Activated naive CD4-positive, alpha-beta T cell (primary cell): ENCODE data around the gene SEMA6A.
"Not testable (repeated sequence)": the region's sequence is repeated elsewhere in the genome, so short reads cannot be mapped to it uniquely, and the experiment has no call there.

Experiments used
- DNase-seq, 4 experiments: peaks; one replicate each; lab custom pipeline; 2025; lab: John Stamatoyannopoulos, UW

Gene SEMA6A

DNA sequence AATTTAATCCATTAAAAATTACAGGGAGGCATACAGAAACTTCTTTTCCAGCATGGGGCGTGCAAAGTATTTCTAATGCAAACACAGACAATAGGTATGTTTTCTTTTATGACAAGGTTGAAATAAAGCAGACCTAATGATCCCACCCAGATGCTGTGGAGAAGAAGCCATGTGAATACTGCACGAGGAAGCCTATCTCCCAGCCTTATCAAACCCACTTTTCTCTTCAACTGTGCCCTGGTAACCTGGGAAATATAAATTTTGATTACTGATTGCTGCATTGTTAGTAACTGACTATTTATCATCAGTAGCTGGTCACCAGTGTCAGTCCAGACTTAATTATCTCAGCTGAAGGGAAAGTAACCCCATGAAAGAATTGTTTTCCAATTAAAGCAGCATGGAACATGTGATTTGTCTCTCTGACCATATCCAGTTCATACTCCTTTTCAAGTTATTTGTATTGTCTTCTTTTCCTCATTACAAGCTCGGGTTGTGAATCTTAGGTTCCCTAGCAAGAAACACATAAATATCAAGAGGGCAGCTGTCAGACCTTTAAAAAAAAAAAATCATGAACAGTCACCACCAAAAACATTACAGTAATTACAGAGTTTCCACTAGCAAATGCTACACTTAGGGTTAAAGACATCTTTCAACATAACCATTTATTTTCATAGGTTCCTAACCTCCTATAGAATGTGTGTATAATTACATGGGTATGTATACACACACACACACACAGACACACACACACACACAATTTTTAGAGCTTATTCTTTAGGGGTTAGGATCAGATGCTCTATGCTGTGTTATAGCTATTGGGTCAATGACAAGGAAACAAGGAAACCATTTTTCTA lies 50.3 kb downstream of the SEMA6A start:
- no peak for DNase-seq

DNA sequence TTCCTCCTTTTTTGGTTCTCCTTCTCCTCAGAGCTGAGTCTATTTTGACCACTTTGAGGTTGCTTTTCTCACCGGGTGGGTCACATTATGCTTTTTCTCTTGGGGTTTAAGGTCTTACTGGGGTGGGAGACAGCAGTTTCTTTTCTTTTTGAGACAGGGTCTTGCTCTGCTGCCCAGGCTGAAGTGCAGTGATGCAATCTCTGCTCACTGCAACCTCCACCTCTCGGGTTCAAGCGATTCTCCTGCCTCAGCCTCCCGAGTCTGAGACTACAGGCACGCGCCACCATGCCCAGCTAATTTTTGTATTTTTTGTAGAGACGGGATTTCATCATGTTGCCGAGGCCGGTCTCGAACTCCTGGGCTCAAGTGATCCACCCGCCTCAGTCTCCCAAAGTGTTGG lies 51.4 kb downstream of the SEMA6A start:
- DNase-seq: not testable (repeated sequence)

DNA sequence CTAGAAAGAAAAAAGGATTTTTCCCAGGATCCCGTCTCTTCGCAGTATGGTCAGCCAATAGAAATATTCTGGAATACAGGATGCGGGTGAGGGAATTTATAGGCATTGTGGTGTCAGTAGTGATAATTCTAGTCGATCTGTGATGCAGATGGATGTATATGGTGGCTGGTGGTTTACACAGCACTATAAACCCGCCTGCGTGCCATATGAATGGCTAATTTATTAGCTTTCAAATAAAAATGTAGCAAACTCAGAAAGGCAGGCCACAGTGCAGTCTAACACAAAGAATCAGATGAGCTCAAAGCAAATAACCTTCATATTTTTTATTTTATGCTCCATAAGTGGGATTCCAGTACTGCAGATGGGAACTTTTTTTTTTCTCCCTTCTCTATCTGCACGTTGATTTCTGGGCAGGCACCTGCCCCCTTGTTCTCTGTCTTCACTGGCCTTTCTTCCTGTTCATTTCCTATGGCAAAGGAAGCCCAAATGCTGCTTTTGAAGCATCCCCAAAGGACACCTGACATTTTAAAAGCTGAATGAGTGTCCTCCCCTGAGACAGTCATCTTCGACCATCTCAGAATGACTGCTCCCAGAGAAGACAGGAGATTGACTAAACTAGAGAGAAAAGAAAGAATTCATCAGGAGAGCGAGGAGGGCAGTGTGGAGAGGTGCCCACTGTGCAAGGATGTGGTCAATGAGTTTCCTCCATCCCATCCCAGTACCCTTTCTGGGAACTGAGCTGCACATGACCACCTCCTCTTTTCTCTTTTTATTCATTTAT lies 52.1 kb downstream of the SEMA6A start:
- no peak for DNase-seq

DNA sequence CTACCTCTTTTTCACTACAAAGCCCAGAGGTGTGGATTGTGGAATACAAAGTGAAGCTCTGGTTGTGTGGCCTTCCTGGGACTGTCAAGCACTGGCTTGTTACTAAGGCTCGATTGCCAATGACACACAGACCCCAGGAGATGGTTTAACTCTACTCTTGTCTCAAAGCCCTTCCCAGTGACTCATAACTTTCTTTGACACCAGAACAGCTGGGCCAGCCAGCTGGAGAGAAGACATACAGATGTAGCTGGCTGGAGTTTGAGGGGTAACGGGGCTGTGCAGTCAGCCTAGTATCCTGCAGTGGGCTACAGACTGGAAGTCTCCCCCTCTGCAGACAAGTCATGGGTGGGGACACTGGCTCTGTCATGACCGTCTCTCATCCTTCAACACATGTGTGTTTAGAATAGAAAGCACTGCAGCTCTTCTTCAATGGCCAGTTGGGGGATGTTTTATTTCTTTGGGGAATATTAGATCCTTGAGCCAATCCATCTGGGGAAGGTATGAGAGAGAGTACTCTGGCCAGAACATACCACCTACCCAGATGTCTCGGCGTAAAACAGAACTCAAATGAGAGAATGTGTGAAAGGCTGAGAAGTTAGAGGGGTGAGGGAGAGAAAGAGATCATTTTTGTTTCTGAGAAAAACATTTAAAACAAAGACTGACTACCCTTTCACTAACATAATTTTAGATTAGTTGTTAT lies 53.3 kb downstream of the SEMA6A start:
- DNase-seq: no peak

DNA sequence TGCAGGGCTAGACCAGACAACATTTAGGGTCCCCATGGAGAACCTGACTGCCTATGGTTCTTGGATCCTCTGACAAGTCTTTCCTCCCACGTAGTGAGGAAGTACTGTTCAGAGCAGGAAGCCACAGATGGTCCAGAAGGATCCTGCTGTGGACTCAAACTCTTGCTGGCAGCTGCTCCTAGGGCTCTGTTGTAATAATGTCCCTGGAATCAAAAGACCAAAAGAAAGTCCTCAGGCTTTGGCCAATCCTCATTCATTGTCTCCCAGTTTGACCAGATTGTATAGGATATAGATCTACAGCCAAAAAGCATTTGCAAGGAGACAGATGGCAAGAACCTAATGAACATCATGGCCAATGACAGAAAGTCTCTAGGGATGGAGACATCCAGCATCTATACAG lies 53.9 kb downstream of the SEMA6A start:
- DNase-seq: no peak

DNA sequence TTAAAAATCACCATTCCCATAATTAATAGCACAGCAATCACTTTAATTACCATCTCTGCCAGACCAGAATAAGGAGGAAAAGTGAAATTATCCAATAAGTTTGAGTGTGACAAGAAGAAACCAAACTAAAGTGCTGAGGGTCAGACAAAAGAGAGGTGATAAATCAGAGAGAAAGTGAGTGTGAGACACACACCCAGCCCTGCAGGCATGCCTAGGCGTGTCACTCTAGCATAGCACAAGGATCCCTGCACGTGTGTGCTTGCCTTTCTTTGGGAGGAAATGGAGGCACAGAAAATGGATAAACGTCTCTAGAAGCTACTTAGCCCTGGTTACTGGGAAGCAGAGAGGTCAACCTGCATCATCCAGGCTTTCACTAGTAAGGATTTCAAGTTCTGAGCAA lies 56.2 kb downstream of the SEMA6A start:
- no peak for DNase-seq

DNA sequence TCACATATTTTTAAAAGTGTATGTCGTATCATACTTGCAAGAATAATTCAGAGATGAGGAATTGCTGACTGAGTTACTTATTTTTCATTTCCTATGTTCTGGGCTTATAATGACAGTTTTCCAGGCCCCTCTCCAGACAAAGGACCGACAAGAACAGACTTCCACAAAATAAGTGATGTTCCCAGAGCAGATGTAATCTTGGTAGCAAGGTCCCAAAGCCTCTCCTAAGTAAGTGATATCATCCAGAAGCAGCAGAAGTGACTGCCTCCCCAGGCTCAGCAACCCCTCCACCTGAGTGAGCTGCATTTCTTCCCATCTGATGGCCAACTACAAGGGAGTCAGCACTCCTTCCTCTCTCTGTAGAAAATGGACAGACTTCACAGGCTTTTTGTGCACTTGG lies 57.1 kb downstream of the SEMA6A start:
- DNase-seq: no peak

DNA sequence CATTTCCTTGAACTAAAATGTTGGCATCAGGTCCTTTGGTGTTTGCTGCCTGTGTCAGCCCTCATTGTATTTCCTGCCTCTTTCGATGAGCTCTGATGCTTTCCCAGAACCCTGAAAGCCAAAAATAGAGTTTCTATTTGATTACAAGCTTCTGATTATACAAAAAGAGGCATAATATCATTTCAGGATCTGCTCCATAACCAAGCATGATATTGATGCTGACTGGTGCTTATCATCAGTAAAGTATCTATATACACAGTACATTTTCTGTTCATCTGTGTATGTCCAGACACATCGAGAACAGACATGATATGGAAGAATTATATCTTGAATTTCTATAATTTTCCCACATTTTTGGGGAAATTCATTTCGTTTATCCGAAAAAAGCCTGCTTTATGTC lies 58.6 kb downstream of the SEMA6A start:
- no peak for DNase-seq

DNA sequence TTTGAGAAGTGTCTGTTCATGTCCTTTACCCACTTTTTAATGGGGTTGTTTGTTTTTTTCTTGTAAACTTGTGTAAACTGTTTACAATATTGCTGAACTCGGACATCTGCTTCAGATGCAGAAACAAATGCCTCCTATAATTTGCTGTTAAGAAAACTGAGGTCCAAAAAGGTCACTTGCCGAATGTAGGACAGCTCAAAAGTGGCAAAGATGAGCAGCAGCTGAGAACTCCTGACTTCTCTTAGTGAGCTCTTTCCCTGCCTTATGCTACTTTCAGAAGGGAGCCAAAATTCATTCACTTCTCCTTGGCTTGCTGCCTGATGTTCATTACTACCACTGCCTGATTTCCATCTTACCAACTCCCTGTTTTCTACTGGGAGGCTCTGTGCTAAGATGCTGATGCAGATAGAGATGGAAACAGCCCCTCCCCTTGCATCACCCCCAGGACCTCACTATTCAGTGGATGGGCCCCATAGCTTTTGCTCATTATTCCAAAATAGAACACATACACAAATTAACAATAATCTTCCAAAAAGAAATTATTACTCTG lies 60.1 kb downstream of the SEMA6A start:
- no peak for DNase-seq

DNA sequence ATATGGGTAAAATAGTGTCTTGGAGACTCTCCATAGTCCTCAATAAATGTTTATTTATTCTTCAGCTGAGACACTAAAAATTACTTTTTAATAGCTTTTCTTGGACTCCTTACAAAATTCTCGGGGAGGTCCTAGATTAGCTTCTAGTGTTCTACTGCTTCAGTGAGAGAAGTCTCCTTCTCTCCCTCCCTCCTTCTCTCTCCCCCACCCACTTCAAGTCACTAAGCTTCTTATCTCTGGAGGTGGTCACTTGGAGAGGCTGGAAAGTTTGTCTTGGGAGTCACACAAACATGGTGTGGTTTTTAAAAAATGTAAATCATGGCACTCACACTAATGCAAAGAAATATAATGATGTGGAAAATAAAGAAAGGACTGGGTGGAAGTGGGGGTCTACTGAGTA lies 64.1 kb downstream of the SEMA6A start:
- no peak for DNase-seq

DNA sequence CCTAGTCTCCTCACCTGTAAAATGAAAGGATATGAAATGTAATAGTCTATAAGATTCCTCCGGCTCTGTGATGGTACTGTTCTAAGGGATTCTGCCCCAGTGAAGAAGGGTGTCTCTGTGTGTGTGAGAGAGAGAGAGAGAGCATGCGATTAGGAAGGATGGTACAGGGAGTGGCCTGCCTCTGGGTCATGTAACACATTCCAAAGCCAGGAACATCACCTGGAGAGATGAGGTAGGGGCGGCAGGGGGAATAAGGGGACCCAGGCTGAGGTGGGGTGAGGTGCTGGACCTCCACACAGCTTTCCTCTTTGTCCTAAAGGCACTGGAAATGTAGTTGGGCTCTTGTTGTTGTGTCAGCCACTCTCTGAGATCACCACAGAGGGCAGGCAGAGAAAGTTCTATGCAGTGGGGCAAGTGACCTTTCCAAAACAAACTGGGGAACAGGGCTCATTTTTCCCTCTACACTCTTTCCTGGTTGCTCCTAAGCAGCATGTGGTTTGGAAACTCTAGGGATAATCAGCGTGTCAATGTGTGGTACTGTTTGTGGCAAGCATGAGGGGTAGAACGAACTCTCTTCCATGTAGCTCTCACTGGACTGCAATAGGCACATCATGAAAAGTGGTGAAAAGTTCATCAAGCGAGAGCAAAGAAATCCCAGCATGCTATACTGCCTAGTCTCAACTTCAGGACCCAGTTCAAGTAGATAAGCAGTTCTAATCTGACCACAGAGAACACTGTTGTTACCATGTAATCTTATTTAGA lies 65.0 kb downstream of the SEMA6A start:
- no peak for DNase-seq

DNA sequence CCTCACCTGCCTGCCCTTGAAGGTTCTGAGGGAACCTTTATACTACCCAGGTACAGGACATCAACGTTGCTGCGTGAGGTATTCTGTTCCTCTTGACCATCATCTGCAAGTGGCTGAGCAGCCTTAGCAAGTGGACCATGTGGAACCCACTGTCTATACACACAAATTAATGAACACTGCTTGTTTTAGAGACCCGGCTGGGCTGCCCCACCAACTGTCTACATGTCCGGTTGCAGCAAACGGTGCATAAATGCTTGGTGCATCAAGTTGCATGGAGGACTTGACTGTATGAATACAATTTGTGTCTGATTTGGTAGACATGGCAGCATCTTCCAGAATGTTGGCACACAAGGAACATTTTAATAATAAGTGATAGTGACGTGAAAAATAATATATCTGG lies 65.8 kb downstream of the SEMA6A start:
- DNase-seq: no peak

DNA sequence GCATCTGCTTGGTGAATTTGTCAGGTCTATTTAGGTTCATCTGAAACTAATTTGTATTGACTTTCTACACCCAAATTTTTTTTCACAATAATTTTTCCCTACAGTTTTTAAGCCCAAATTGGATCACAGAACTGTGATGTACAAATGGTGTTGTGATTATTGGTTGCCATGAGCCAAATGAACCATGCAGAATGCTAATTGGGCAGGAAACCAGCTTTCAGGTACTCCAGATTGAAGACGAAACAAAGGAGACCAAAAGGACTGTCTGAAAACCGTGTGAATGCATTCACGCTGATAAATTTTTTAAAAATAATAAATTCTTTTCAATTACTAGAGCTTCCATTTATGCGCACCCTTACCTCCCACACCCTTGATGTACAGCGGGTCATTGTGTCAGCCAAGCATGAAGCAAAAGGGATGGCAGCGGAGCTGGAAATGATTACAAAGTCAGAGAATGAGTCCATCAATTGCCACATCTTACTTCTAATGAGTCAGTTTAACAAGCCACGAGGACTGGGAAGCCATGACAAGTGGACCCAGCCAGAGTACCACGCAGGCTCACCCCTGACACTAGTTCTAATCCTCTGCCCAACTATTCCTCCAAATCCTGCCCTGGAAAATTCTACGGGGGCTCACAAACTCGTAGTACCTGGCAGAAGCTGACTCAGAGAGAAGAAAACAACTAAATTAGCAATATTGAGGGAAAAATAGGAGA lies 66.5 kb downstream of the SEMA6A start:
- no peak for DNase-seq

DNA sequence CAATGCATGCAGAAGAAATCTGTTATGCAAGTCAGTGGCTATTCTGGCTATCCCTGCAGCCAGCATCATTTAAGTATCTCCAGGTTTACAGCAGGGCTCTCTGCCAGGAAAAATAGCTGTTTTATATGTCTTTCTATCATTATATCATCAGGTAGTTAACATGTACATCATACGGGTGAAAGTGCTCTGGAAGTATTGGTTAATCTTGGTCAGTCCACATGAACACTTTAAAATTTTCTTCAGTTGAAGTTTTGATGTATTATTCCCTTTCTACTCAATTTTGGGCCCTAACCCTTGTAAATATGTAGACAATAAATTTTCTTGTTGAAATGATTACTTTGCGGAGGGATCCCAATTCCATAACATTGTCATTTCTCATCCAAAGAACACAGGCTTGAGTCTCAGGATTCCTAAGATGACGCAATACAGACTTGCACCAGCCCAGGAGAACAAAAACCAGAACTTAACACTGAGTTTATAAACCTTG lies 67.5 kb downstream of the SEMA6A start:
- no peak for DNase-seq

DNA sequence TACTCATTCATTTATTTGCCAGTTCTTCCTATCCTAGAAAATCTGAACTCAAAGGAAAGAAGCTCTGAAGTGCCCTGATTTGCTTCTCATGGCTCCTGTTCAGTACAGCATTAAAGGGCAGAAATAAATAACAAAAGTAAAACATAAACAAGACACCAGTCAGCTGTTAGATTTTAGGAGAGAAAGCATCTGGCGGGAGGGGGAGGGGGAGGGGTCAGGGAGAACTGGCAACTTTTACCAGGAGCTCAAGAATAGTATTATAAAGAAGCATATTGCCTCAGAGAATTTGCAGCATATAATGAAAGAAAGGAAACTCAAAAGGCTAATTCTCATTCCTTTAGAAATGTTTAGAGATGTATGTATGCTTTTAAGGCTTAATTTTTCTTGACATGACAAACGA lies 68.1 kb downstream of the SEMA6A start:
- no peak for DNase-seq

DNA sequence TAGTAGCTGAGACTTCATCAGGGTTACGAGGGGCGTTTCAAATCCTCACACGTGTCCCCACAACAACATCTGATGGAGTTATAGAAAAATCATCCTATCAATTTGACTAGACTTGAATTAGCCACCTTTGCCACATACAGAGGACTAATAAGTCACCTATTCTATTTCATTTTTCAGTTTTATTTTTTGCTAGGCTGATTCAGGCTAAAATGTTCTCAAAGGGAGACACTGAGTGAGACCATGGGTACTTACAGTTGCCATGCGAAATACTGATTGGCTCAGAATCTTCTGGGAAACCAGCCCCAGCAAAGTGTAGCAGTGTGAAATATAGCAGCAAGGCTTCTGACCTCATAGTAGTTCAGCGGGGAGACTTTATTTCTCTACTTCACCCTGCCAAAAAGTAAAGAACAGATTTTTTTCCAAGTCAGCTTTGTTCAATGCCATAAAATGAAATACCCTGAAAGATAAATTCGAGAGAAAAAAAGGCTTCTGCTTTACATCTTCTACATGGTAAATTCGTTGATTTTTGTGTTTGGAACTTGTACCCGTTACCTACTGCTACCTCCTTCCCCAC lies 69.9 kb downstream of the SEMA6A start:
- DNase-seq: no peak

DNA sequence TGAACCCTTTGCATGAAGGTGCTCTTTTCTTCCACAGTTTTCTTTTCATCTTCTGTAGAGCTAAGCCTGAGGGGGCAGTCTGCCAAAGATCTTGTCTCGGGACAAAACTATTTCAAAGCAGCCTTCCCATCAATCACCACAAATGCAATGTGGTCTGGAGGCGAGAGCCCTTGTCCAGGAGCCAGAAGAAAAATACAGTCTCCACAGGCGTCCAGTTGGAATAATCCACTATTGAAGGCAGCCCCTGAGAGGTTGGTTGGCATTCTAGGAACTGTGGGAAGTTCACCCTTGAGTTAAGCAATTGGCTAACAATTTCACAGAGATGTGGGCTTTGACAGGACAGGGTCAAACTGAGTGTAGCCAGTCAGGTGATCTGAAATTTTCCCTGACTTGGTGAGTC lies 72.0 kb downstream of the SEMA6A start:
- DNase-seq: no peak

DNA sequence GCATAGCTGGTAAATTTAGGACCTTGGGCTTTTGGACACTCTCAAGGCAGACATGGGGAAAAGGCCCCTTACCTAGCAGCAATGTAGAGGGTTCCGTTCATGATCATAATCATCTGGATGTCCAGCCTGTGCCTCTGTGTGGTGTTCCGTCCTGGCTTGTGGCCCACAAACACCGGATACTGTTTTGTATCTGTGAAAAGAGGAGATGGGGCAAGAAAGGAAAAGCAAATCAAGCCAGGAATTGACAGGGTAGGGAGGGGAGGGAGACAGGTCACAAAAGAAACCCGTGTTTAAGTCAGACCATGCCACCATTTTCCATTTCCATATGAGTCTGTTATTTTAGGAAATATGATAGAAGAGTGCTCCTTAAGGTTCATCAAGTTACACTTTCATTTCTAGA lies 72.5 kb downstream of the SEMA6A start:
- no peak for DNase-seq

DNA sequence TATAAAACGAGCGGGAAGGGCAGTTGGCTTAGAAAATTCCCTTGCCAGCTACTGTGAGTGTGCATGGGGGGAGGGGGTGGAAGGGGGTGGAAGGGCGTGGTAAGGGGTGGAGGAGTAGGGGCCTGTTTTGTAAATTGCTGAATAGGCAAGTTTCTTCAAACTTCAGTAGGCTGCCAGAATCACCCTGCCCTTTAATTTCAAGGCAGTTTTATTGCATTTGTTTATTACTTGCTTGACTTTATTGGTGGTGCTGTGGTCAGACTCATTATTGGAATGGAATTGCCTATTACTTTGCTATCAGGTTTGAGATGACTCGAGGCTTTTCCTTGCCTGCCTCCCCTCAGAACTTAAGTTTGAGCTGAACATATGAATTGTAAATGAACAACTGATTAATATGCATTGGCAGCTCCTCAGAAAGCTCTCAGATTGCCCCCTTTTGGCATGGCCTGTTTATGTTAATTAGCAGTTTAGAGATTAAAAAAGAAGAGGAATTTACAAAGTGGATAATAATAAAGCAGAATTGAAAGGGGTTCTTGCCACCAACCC lies 76.0 kb downstream of the SEMA6A start:
- DNase-seq: no peak

DNA sequence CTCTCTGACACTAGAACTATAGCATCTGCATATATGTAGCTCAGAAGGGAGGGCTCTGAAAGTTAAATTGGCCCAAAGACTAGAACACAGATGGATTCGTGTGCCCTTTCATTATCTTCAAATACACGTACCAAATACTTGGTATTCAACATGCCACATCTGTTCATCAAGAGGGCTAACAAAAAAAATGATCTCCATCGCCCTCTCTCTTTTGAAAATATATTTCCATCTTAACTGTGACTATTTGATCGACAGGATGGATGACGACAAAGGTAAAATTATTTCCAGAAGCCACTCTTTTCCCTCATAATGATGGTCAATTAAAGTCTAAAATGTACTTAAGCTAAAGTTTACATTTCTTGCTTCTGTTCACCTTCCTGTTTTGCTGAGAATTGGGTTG lies 77.0 kb downstream of the SEMA6A start:
- no peak for DNase-seq
